Subcutaneous abdominal adipose tissue (tissue), 5 donors: ENCODE measurements around the gene ZNF689.

Experiments used
- H3K27ac ChIP-seq: one replicate; pipeline ENCODE4 v1.7.0; 2013; ENCODE audit warnings: low read depth, mild to moderate bottlenecking, inconsistent platforms, low read length, moderate library complexity
- H3K27me3 ChIP-seq, 5 donors: one replicate each; pipeline ENCODE4 v1.7.0; 2013; ENCODE audit warnings: low read length in 5 of 5, inconsistent platforms in 1 of 5; ENCODE audit not compliant: control insufficient read depth in 5 of 5, insufficient read depth in 4 of 5
- H3K36me3 ChIP-seq, 5 donors: one replicate each; pipeline ENCODE4 v1.7.0; 2013; ENCODE audit warnings: low read length in 5 of 5; ENCODE audit not compliant: control insufficient read depth in 5 of 5, insufficient read depth in 5 of 5
- H3K4me1 ChIP-seq, 5 donors: one replicate each; pipeline ENCODE4 v1.7.0; 2013; ENCODE audit warnings: low read length in 5 of 5, mild to moderate bottlenecking in 3 of 5, moderate library complexity in 1 of 5; ENCODE audit not compliant: control insufficient read depth in 5 of 5, insufficient read depth in 5 of 5
- H3K4me3 ChIP-seq, 5 donors: one replicate each; pipeline ENCODE4 v1.7.0; 2013; ENCODE audit warnings: low read length in 5 of 5, low read depth in 1 of 5
- H3K9ac ChIP-seq, 5 donors: one replicate each; pipeline ENCODE4 v1.7.0; 2013; ENCODE audit warnings: low read length in 5 of 5, mild to moderate bottlenecking in 4 of 5, moderate library complexity in 3 of 5
- H3K9me3 ChIP-seq, 5 donors: one replicate each; pipeline ENCODE4 v1.7.0; 2013; ENCODE audit warnings: low read length in 5 of 5; ENCODE audit not compliant: control insufficient read depth in 5 of 5
- donor health status: healthy.
- donor health status: healthy.
- donor health status: healthy.
- donor health status: healthy.
- donor health status: healthy.

ZNF689 gene

GRCh38 chr16:30609926-30610839, at the start of gene ZNF689:
TSS of gene ZNF689 (minus strand) at chr16:30610389. CDS start at chr16:30610041, 348 bp downstream.
- H3K36me3 ChIP-seq: peaks cover 0 to 21% (median 10%) of the 10 kb centered on the region in 5 donors
- peaks cover 2 to 26% (median 15%) of the 10 kb centered on the region in 5 donors for H3K4me1 ChIP-seq
- H3K27me3 ChIP-seq: peaks cover 0 to 2% (median 0%) of the 10 kb centered on the region in 5 donors
- peak within 1 kb of the TSS; percentile 93 to 100 (median 99) for H3K9ac ChIP-seq
- H3K9me3 ChIP-seq: no peaks in the 10 kb centered on the region
- peak within 1 kb of the TSS; percentile 89 to 96 (median 91) for H3K4me3 ChIP-seq
- H3K27ac ChIP-seq: peak within 1 kb of the TSS; percentile 89

- H3K27ac ChIP-seq: peak overlapping the region; percentile 98
- H3K4me1 ChIP-seq: peaks cover 16 to 43% (median 38%) of the 10 kb centered on the region in 5 donors
- peak overlapping the region; percentile 77 to 97 (median 94) for H3K4me3 ChIP-seq
- no peaks in the 10 kb centered on the region for H3K9me3 ChIP-seq
- H3K27me3 ChIP-seq: peaks cover 0 to 3% (median 0%) of the 10 kb centered on the region in 5 donors
- peaks cover 5 to 60% (median 55%) of the 10 kb centered on the region in 5 donors for H3K36me3 ChIP-seq
- H3K9ac ChIP-seq: peak overlapping the region; percentile 84 to 99 (median 92)
These were observed 48.7 kb upstream of the ZNF689 start for GRCh38 chr16:30658731-30659506.

- H3K4me1 ChIP-seq: peaks cover 16 to 43% (median 34%) of the 10 kb centered on the region in 5 donors
- peak within 1 kb of the TSS; percentile 86 to 99 (median 96) for H3K9ac ChIP-seq
- H3K4me3 ChIP-seq: peak within 1 kb of the TSS; percentile 77 to 97 (median 94)
- H3K27ac ChIP-seq: peak within 1 kb of the TSS; percentile 98
- H3K36me3 ChIP-seq: peaks cover 3 to 60% (median 54%) of the 10 kb centered on the region in 5 donors
- H3K27me3 ChIP-seq: peaks cover 0 to 3% (median 0%) of the 10 kb centered on the region in 5 donors
- no peaks in the 10 kb centered on the region for H3K9me3 ChIP-seq
These were observed 47.9 kb upstream of the ZNF689 start, which contains the start of gene FBRS for GRCh38 chr16:30657866-30658730. TSS of gene FBRS (plus strand) at chr16:30658431. CDS start at chr16:30659519, 1,088 bp downstream.

GRCh38 chr16:30656974-30657865, 47.0 kb upstream of the ZNF689 start:
- H3K4me3 ChIP-seq: peak overlapping the region; percentile 62 to 80 (median 66)
- H3K36me3 ChIP-seq: peaks cover 0 to 60% (median 53%) of the 10 kb centered on the region in 5 donors
- peak overlapping the region; percentile 83 for H3K27ac ChIP-seq
- H3K4me1 ChIP-seq: peaks cover 16 to 44% (median 38%) of the 10 kb centered on the region in 5 donors
- peaks cover 0 to 3% (median 0%) of the 10 kb centered on the region in 5 donors for H3K27me3 ChIP-seq
- no peaks in the 10 kb centered on the region for H3K9me3 ChIP-seq
- H3K9ac ChIP-seq: peak overlapping the region; percentile 11 to 81 (median 63)

GRCh38 chr16:30656388-30656787, 46.2 kb upstream of the ZNF689 start:
- peaks cover 0 to 51% (median 45%) of the 10 kb centered on the region in 5 donors for H3K36me3 ChIP-seq
- H3K9ac ChIP-seq: no peak overlapping the region

GRCh38 chr16:30655815-30656347, 45.7 kb upstream of the ZNF689 start:
- peaks cover 14 to 42% (median 34%) of the 10 kb centered on the region in 5 donors for H3K4me1 ChIP-seq
- H3K27me3 ChIP-seq: peaks cover 0 to 3% (median 0%) of the 10 kb centered on the region in 5 donors
- H3K4me3 ChIP-seq: no peak overlapping the region
- no peak overlapping the region for H3K27ac ChIP-seq
- H3K9me3 ChIP-seq: no peaks in the 10 kb centered on the region
- no peak overlapping the region for H3K9ac ChIP-seq
- peaks cover 0 to 46% (median 40%) of the 10 kb centered on the region in 5 donors for H3K36me3 ChIP-seq

More at GRCh38 chr16:30656388-30656787, 46.2 kb upstream of the ZNF689 start:
- peaks cover 16 to 43% (median 39%) of the 10 kb centered on the region in 5 donors for H3K4me1 ChIP-seq
- H3K27ac ChIP-seq: peak overlapping the region; percentile 83
- H3K4me3 ChIP-seq: no peak overlapping the region
- H3K27me3 ChIP-seq: peaks cover 0 to 3% (median 0%) of the 10 kb centered on the region in 5 donors
- no peaks in the 10 kb centered on the region for H3K9me3 ChIP-seq

- Histone ChIP-seq H3K9me3 (no peaks in the 10 kb centered on the region), H3K4me1 (peaks cover 11 to 37% (median 27%) of the 10 kb centered on the region in 5 donors), H3K27me3 (peaks cover 0 to 3% (median 0%) of the 10 kb centered on the region in 5 donors), H3K9ac (no peak overlapping the region), H3K4me3 (no peak overlapping the region), H3K27ac (no peak overlapping the region), H3K36me3 (peaks cover 0 to 45% (median 39%) of the 10 kb centered on the region in 5 donors)
These were observed 44.7 kb upstream of the ZNF689 start for GRCh38 chr16:30654856-30655255.

- peak overlapping the region; percentile 90 for H3K27ac ChIP-seq
- H3K36me3 ChIP-seq: peaks cover 0 to 45% (median 39%) of the 10 kb centered on the region in 5 donors
- H3K27me3 ChIP-seq: no peaks in the 10 kb centered on the region
- no peak overlapping the region for H3K4me3 ChIP-seq
- peak overlapping the region in 1 of 5 donors; percentile 77 for H3K9ac ChIP-seq
- peaks cover 8 to 39% (median 30%) of the 10 kb centered on the region in 5 donors for H3K4me1 ChIP-seq
- H3K9me3 ChIP-seq: no peaks in the 10 kb centered on the region
These were observed 42.5 kb upstream of the ZNF689 start for GRCh38 chr16:30652718-30653117.
